ENCODE measurements around the gene HMOX1. TPM values are rescaled to one million over a fixed set of nuclear protein-coding genes. Genes with fewer than 3 reads are reported as not detected.

Gene HMOX1
- total RNA-seq, 1 experiment from 2014 or later = 93.0 TPM

- intact Hi-C loops (cut with micrococcal nuclease; ENCODE audit: unreplicated experiment) = loop anchor here (5.0 kb wide), 3 partner anchors 44 to 79 kb away; no protein-coding TSS in a partner anchor
Measured at GRCh38 chr22:35353318-35353717, 27.6 kb upstream of the HMOX1 start.

GRCh38 chr22:35354068-35354467, 26.8 kb upstream of the HMOX1 start:
- Histone ChIP-seq H3K9me3 (peaks cover 3% of the 10 kb centered on the region; the same call in 1 of the 2 replicates), H3K4me3 (ENCODE audit: low read depth, low read length) (no peak overlapping the region), H3K27me3 (replicated peaks; ENCODE audit: control insufficient read depth, insufficient read depth, low read length) (no peaks in the 10 kb centered on the region), H3K36me3 (ENCODE audit: control insufficient read depth, insufficient read depth, low read length) (no peaks in the 10 kb centered on the region), H3K4me1 (peaks cover 10% of the 10 kb centered on the region)
- Mint-ChIP-seq H3K27ac (ENCODE audit: unreplicated experiment) (no peak overlapping the region), H3K27me3 (ENCODE audit: insufficient read depth, unreplicated experiment) (no peaks in the 10 kb centered on the region), H3K36me3 (ENCODE audit: insufficient read depth, unreplicated experiment) (peaks cover 25% of the 10 kb centered on the region), H3K4me3 (ENCODE audit: unreplicated experiment) (no peak overlapping the region), H3K4me1 (ENCODE audit: low read depth, unreplicated experiment) (peaks cover 7% of the 10 kb centered on the region), H3K9me3 (ENCODE audit: unreplicated experiment) (no peaks in the 10 kb centered on the region)
- intact Hi-C loops (cut with micrococcal nuclease; ENCODE audit: unreplicated experiment) = loop anchor here (5.0 kb wide), 3 partner anchors 43 to 78 kb away; no protein-coding TSS in a partner anchor
- no TSS peak for BruUV-seq (replicated peaks)
- DNase-seq = no peak
- POLR2A ChIA-PET = no interaction called here
- no peak for TF ChIP-seq CTCF (IDR thresholded peaks at IDR 0.05; ENCODE audit: insufficient read depth in 1 of 2, low read depth in 1 of 2, low read length in 1 of 2, severe bottlenecking in 1 of 2, unreplicated experiment in 1 of 2)
- CTCF ChIA-PET = interaction anchor here (0.8 kb wide), 1 partner anchor 16 kb away, joined by 3 read pairs; no protein-coding TSS in a partner anchor

More at GRCh38 chr22:35353318-35353717, 27.6 kb upstream of the HMOX1 start:
- no peaks in the 10 kb centered on the region for H3K27me3 ChIP-seq (replicated peaks; ENCODE audit: control insufficient read depth, insufficient read depth, low read length)
- no peaks in the 10 kb centered on the region for H3K36me3 ChIP-seq (ENCODE audit: control insufficient read depth, insufficient read depth, low read length)
- H3K9me3 ChIP-seq = peaks cover 3% of the 10 kb centered on the region; the same call in 1 of the 2 replicates
- Mint-ChIP-seq H3K9me3 (ENCODE audit: unreplicated experiment) (no peaks in the 10 kb centered on the region), H3K27me3 (ENCODE audit: insufficient read depth, unreplicated experiment) (no peaks in the 10 kb centered on the region), H3K36me3 (ENCODE audit: insufficient read depth, unreplicated experiment) (peaks cover 25% of the 10 kb centered on the region), H3K27ac (ENCODE audit: unreplicated experiment) (no peak overlapping the region), H3K4me3 (ENCODE audit: unreplicated experiment) (no peak overlapping the region), H3K4me1 (ENCODE audit: low read depth, unreplicated experiment) (peaks cover 7% of the 10 kb centered on the region)
- no peak overlapping the region for H3K4me3 ChIP-seq (ENCODE audit: low read depth, low read length)
- TF ChIP-seq CTCF (IDR thresholded peaks at IDR 0.05; ENCODE audit: insufficient read depth in 1 of 2, low read depth in 1 of 2, low read length in 1 of 2, severe bottlenecking in 1 of 2, unreplicated experiment in 1 of 2) = no peak
- POLR2A ChIA-PET = no interaction called here
- BruUV-seq (replicated peaks) = no TSS peak
- no peak for DNase-seq
- H3K4me1 ChIP-seq = peaks cover 10% of the 10 kb centered on the region
- CTCF ChIA-PET = interaction anchor here (0.6 to 0.8 kb wide), 2 partner anchors 16 to 153 kb away, joined by 3 read pairs; no protein-coding TSS in a partner anchor

- Mint-ChIP-seq H3K27ac (ENCODE audit: unreplicated experiment) (no peak overlapping the region), H3K36me3 (ENCODE audit: insufficient read depth, unreplicated experiment) (no peaks in the 10 kb centered on the region), H3K4me3 (ENCODE audit: unreplicated experiment) (no peak overlapping the region), H3K27me3 (ENCODE audit: insufficient read depth, unreplicated experiment) (no peaks in the 10 kb centered on the region), H3K4me1 (ENCODE audit: low read depth, unreplicated experiment) (peaks cover 7% of the 10 kb centered on the region), H3K9me3 (ENCODE audit: unreplicated experiment) (no peaks in the 10 kb centered on the region)
- ChIA-PET CTCF (interaction anchor here (0.6 kb wide), 1 partner anchor 37 kb away, joined by 3 read pairs; no protein-coding TSS in a partner anchor), POLR2A (no interaction called here)
- no TSS peak for BruUV-seq (replicated peaks)
- H3K27me3 ChIP-seq (replicated peaks; ENCODE audit: control insufficient read depth, insufficient read depth, low read length) = no peaks in the 10 kb centered on the region
- DNase-seq = no peak
- H3K9me3 ChIP-seq = no peaks in the 10 kb centered on the region
- no peak for TF ChIP-seq CTCF (IDR thresholded peaks at IDR 0.05; ENCODE audit: insufficient read depth in 1 of 2, low read depth in 1 of 2, low read length in 1 of 2, severe bottlenecking in 1 of 2, unreplicated experiment in 1 of 2)
- no peak overlapping the region for H3K4me3 ChIP-seq (ENCODE audit: low read depth, low read length)
- no peaks in the 10 kb centered on the region for H3K36me3 ChIP-seq (ENCODE audit: control insufficient read depth, insufficient read depth, low read length)
- intact Hi-C loops (cut with micrococcal nuclease; ENCODE audit: unreplicated experiment) = no loop called here
- peaks cover 8% of the 10 kb centered on the region; the same call in 1 of the 2 replicates for H3K4me1 ChIP-seq
Measured at GRCh38 chr22:35357883-35358621, 22.8 kb upstream of the HMOX1 start.
